Stomach (tissue), 4 donors: Measurements from ENCODE around the gene DIABLO.

ENCODE experiments used
- EP300 ChIP-seq: sonication (generic); formaldehyde crosslinking; IDR thresholded peaks from one replicate; pipeline ENCODE4 v1.6.1; 2017; ENCODE audit warnings: antibody characterized with exemption
- POLR2A ChIP-seq, 4 donors: fragments of 450-650 bp; IDR thresholded peaks; one replicate each; pipeline ENCODE4 v1.6.1; 2016; ENCODE audit warnings: antibody characterized with exemption in 4 of 4, control low read depth in 2 of 4, mild to moderate bottlenecking in 1 of 4, moderate library complexity in 1 of 4
- POLR2AphosphoS5 ChIP-seq, 3 donors: sonication (generic); formaldehyde crosslinking; IDR thresholded peaks; one replicate each; pipeline ENCODE4 v1.6.1; 2016; ENCODE audit warnings: antibody characterized with exemption in 3 of 3
- TF ChIP-seq, protein P1 (sequence below), 7 experiments: fragments of 450-650 bp in 4 of 7; fragments of 200-600 bp in 3 of 7; sonication (generic) in 3 of 7; IDR thresholded peaks; one replicate each; pipeline ENCODE4 v1.5.1; 2016 to 2019; ENCODE audit warnings: antibody characterized with exemption in 7 of 7, control low read depth in 2 of 7, mild to moderate bottlenecking in 1 of 7

DNA sequence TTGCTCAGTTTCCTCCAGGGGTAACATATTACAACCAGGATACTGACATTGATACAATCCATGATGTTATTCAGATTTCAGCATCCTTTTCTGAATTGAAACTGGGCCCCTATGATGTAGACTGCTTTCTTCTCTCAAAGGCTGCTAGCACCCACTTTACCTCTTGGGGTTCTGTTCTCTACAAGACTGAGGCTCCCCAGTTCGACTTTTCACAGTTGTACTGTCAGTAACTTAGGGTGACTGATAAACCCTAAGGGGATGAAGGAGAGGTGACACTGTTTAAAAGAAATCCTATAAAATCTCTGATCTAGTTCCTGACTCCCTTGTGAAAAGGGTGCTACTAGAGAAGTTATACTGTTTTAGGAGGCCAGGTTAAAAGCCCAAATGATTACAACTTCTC is 39.6 kb upstream of the DIABLO start:
- TF ChIP-seq EP300 = no peak
- no peak for TF ChIP-seq POLR2A (IDR thresholded peaks at IDR 0.05)
- TF ChIP-seq, protein P1, sequence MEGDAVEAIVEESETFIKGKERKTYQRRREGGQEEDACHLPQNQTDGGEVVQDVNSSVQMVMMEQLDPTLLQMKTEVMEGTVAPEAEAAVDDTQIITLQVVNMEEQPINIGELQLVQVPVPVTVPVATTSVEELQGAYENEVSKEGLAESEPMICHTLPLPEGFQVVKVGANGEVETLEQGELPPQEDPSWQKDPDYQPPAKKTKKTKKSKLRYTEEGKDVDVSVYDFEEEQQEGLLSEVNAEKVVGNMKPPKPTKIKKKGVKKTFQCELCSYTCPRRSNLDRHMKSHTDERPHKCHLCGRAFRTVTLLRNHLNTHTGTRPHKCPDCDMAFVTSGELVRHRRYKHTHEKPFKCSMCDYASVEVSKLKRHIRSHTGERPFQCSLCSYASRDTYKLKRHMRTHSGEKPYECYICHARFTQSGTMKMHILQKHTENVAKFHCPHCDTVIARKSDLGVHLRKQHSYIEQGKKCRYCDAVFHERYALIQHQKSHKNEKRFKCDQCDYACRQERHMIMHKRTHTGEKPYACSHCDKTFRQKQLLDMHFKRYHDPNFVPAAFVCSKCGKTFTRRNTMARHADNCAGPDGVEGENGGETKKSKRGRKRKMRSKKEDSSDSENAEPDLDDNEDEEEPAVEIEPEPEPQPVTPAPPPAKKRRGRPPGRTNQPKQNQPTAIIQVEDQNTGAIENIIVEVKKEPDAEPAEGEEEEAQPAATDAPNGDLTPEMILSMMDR (IDR thresholded peaks at IDR 0.05) = no peak
- TF ChIP-seq POLR2AphosphoS5 (IDR thresholded peaks at IDR 0.05) = no peak
